IMR-90 (cell line): ENCODE measurements around the gene OR6S1. TPM values are rescaled to one million over a fixed set of nuclear protein-coding genes. Genes with fewer than 3 reads are reported as not detected.

Source experiments
- ATAC-seq: fragments of 200-7000 bp; cut with Tn5 transposase; 2 replicates; pipeline ENCODE4 v1.9.1; 2020; ENCODE audit warnings: low read depth, mild to moderate bottlenecking, moderate library complexity
- BruUV-seq: library from RNA; stranded (reverse); fragments of 400-500 nt; replicated peaks from 2 replicates; lab custom pipeline; 2021; lab: Mats Ljungman, UMichigan
- CTCF ChIA-PET: fragments of 300-600 bp; formaldehyde crosslinking; extraction: SDS; loops from one replicate; lab custom pipeline; 2021; ENCODE audit warnings: antibody characterized with exemption; lab: Yijun Ruan, JAX
- POLR2A ChIA-PET: fragments of 300-600 bp; sonication (Branson Sonifier 250); formaldehyde crosslinking; loops from one replicate; lab custom pipeline; 2022; ENCODE audit warnings: antibody characterized with exemption; ENCODE audit not compliant: unreplicated experiment; lab: Charles Lee
- DNase-seq: peaks from one replicate; pipeline ENCODE4 v3.0.0; 2013
- H2AFZ ChIP-seq: replicated peaks from 2 replicates; pipeline ENCODE3; 2013; ENCODE audit warnings: low read length, mild to moderate bottlenecking; ENCODE audit not compliant: poor library complexity
- H2AK5ac ChIP-seq: 2 replicates; pipeline ENCODE4 v1.6.1; 2013; ENCODE audit warnings: low read depth, low read length, inconsistent platforms
- H2AK9ac ChIP-seq: replicated peaks from 2 replicates; pipeline ENCODE3; 2013; ENCODE audit warnings: mild to moderate bottlenecking, low read depth, low read length, moderate library complexity; ENCODE audit not compliant: poor library complexity
- H2BK120ac ChIP-seq: 2 replicates; pipeline ENCODE4 v1.6.1; 2013; ENCODE audit warnings: low read depth, low read length, inconsistent platforms
- H2BK15ac ChIP-seq: 3 replicates; pipeline ENCODE4 v1.6.1; 2013; ENCODE audit warnings: low read depth, low read length, inconsistent platforms
- H2BK20ac ChIP-seq: 2 replicates; pipeline ENCODE4 v1.6.1; 2013; ENCODE audit warnings: low read depth, mild to moderate bottlenecking, inconsistent platforms, low read length, moderate library complexity
- H2BK5ac ChIP-seq: 2 replicates; pipeline ENCODE4 v1.6.1; 2013; ENCODE audit warnings: mild to moderate bottlenecking, low read depth, low read length, inconsistent platforms; ENCODE audit not compliant: poor library complexity, severe bottlenecking
- H3K14ac ChIP-seq: replicated peaks from 2 replicates; pipeline ENCODE4 v1.6.1; 2013; ENCODE audit warnings: low read depth, low read length, inconsistent platforms
- H3K18ac ChIP-seq: 2 replicates; pipeline ENCODE4 v1.6.1; 2013; ENCODE audit warnings: low read depth, low read length, control low read depth
- H3K23ac ChIP-seq: 2 replicates; pipeline ENCODE4 v1.6.1; 2013; ENCODE audit warnings: low read depth, low read length, inconsistent platforms
- H3K27ac ChIP-seq: 2 replicates; pipeline ENCODE4 v1.5.1; 2013; ENCODE audit warnings: mild to moderate bottlenecking, control low read depth, low read length; ENCODE audit not compliant: insufficient read depth
- H3K27me3 ChIP-seq: 2 replicates; pipeline ENCODE4 v1.6.1; 2013; ENCODE audit warnings: low read length; ENCODE audit not compliant: control insufficient read depth, insufficient read depth
- H3K36me3 ChIP-seq: 2 replicates; pipeline ENCODE4 v1.6.1; 2013; ENCODE audit warnings: low read length, mixed read lengths; ENCODE audit not compliant: control insufficient read depth, insufficient read depth
- H3K4ac ChIP-seq: 2 replicates; pipeline ENCODE4 v1.6.1; 2013; ENCODE audit warnings: low read depth, low read length, inconsistent platforms
- H3K4me1 ChIP-seq: 2 replicates; pipeline ENCODE4 v1.6.1; 2013; ENCODE audit warnings: low read length, mixed read lengths; ENCODE audit not compliant: control insufficient read depth, insufficient read depth
- H3K4me2 ChIP-seq: 2 replicates; pipeline ENCODE4 v1.6.1; 2013; ENCODE audit warnings: low read depth, mild to moderate bottlenecking, control low read depth, low read length, moderate library complexity
- H3K4me3 ChIP-seq: 2 replicates; pipeline ENCODE4 v1.5.1; 2013; ENCODE audit warnings: low read depth, mild to moderate bottlenecking, control low read depth, low read length, moderate library complexity; ENCODE audit not compliant: insufficient read depth
- H3K56ac ChIP-seq: 2 replicates; pipeline ENCODE4 v1.6.1; 2013; ENCODE audit warnings: low read length, inconsistent platforms; ENCODE audit not compliant: insufficient read depth; ENCODE audit errors: extremely low read depth
- H3K79me1 ChIP-seq, 2 experiments: 2 replicates each; pipeline ENCODE4 v1.6.1; 2013; ENCODE audit warnings: low read length in 2 of 2, inconsistent platforms in 1 of 2, low read depth in 1 of 2
- H3K9ac ChIP-seq: 2 replicates; pipeline ENCODE4 v1.6.1; 2013; ENCODE audit warnings: low read depth, low read length, control low read depth
- H3K9me1 ChIP-seq: 2 replicates; pipeline ENCODE4 v1.6.1; 2013; ENCODE audit warnings: low read length, inconsistent platforms; ENCODE audit not compliant: insufficient read depth
- H3K9me3 ChIP-seq: 2 replicates; pipeline ENCODE4 v1.6.1; 2013; ENCODE audit warnings: low read length; ENCODE audit not compliant: control insufficient read depth, insufficient read depth
- H4K20me1 ChIP-seq: 2 replicates; pipeline ENCODE4 v1.6.1; 2013; ENCODE audit warnings: low read length, inconsistent platforms; ENCODE audit not compliant: insufficient read depth
- H4K5ac ChIP-seq: 2 replicates; pipeline ENCODE4 v1.6.1; 2013; ENCODE audit warnings: mild to moderate bottlenecking, low read depth, low read length, control low read depth
- H4K8ac ChIP-seq, 2 experiments: 2 replicates each; pipeline ENCODE4 v1.6.1; 2013; ENCODE audit warnings: low read depth in 2 of 2, low read length in 2 of 2, control low read depth in 1 of 2, inconsistent platforms in 1 of 2
- H4K91ac ChIP-seq: 2 replicates; pipeline ENCODE4 v1.6.1; 2013; ENCODE audit warnings: low read depth, low read length, inconsistent platforms; ENCODE audit not compliant: insufficient read depth
- BHLHE40 ChIP-seq: fragments of 150-350 bp; IDR thresholded peaks from 2 replicates; pipeline ENCODE4 v1.6.1; 2016; ENCODE audit warnings: mild to moderate bottlenecking, low read depth, low read length
- CEBPB ChIP-seq: IDR thresholded peaks from 2 replicates; pipeline ENCODE4 v1.6.1; 2012; ENCODE audit warnings: low read depth, low read length, improper control_type of control experiment
- CHD1 ChIP-seq: IDR thresholded peaks from 2 replicates; pipeline ENCODE4 v1.6.1; 2012; ENCODE audit warnings: low read depth, low read length, improper control_type of control experiment
- CTCF ChIP-seq: conservative IDR thresholded peaks from 2 replicates; pipeline ENCODE4 v1.5.1; 2012; ENCODE audit warnings: mild to moderate bottlenecking, low read depth, low read length, improper control_type of control experiment
- ELK1 ChIP-seq: fragments of 150-350 bp; IDR thresholded peaks from 2 replicates; pipeline ENCODE4 v1.6.1; 2016; ENCODE audit warnings: low read depth, mild to moderate bottlenecking, low read length, moderate library complexity, borderline replicate concordance
- FOS ChIP-seq: fragments of 150-350 bp; IDR thresholded peaks from 2 replicates; pipeline ENCODE4 v1.6.1; 2016; ENCODE audit warnings: low read depth, low read length
- MAFK ChIP-seq: IDR thresholded peaks from 2 replicates; pipeline ENCODE4 v1.6.1; 2012; ENCODE audit warnings: low read depth, low read length, improper control_type of control experiment
- MAZ ChIP-seq: IDR thresholded peaks from 2 replicates; pipeline ENCODE4 v1.6.1; 2012; ENCODE audit warnings: low read depth, mild to moderate bottlenecking, low read length, improper control_type of control experiment, moderate library complexity, borderline replicate concordance
- MXI1 ChIP-seq: IDR thresholded peaks from 2 replicates; pipeline ENCODE4 v1.6.1; 2012; ENCODE audit warnings: low read depth, mild to moderate bottlenecking, low read length, moderate library complexity, borderline replicate concordance
- NFE2L2 ChIP-seq: fragments of 150-350 bp; IDR thresholded peaks from 2 replicates; pipeline ENCODE4 v1.6.1; 2016; ENCODE audit warnings: low read depth, mild to moderate bottlenecking, low read length
- POLR2A ChIP-seq: IDR thresholded peaks from 2 replicates; pipeline ENCODE4 v1.6.1; 2012; ENCODE audit warnings: mild to moderate bottlenecking, low read depth, low read length
- RAD21 ChIP-seq: IDR thresholded peaks from 2 replicates; pipeline ENCODE4 v1.6.1; 2012; ENCODE audit warnings: low read length, improper control_type of control experiment
- RCOR1 ChIP-seq: IDR thresholded peaks from 2 replicates; pipeline ENCODE4 v1.6.1; 2012; ENCODE audit warnings: mild to moderate bottlenecking, low read length, improper control_type of control experiment; ENCODE audit not compliant: insufficient replicate concordance
- RFX5 ChIP-seq: IDR thresholded peaks from 2 replicates; pipeline ENCODE4 v1.8.0; 2012; ENCODE audit warnings: low read depth, mild to moderate bottlenecking, low read length, moderate library complexity
- SMC3 ChIP-seq: fragments of 150-350 bp; IDR thresholded peaks from 2 replicates; pipeline ENCODE4 v1.6.1; 2016; ENCODE audit warnings: low read depth, mild to moderate bottlenecking, antibody characterized with exemption, low read length, moderate library complexity
- USF2 ChIP-seq: fragments of 150-350 bp; IDR thresholded peaks from 2 replicates; pipeline ENCODE4 v1.6.1; 2017; ENCODE audit warnings: mild to moderate bottlenecking, antibody characterized with exemption, low read length, low read depth
- WGBS, 2 experiments: methylation state at CpG; one replicate each; pipeline versions ENCODE4 v1.1.5 to v1.1.7; 2013; ENCODE audit warnings: missing lambda C conversion rate in 2 of 2; ENCODE audit not compliant: insufficient read length in 1 of 2; ENCODE audit errors: extremely low coverage in 2 of 2; 5-methylcytosine and 5-hydroxymethylcytosine counted together
- dilution Hi-C: fragments of 300-500 bp; cut with HindIII; formaldehyde crosslinking; loops from one replicate; pipeline ENCODE4 v1.14.3; 2018; ENCODE audit warnings: low sequenced_read_pairs; ENCODE audit not compliant: unreplicated experiment
- in situ Hi-C: fragments of 300-500 bp; cut with MboI; formaldehyde crosslinking; loops from 3 replicates; pipeline ENCODE4 v1.14.3; 2019; ENCODE audit warnings: low sequenced_read_pairs, inconsistent platforms, mixed read lengths
- intact Hi-C: fragments of 100-400 bp; cut with micrococcal nuclease; formaldehyde crosslinking; loops from 2 replicates; pipeline ENCODE4 v1.10.0; 2022
- polyA plus RNA-seq, 3 experiments: library from polyadenylated mRNA; depleted of rRNA; stranded (reverse); fragments of >200 nt; gene quantifications; 2 replicates each; pipeline ENCODE4 v1.2.3, GENCODE V29; 2012; ENCODE audit warnings: low replicate concordance in 1 of 3
- total RNA-seq: library from RNA; depleted of rRNA; stranded (reverse); fragments of >200 nt; gene quantifications from 2 replicates; pipeline ENCODE4 v1.2.3, GENCODE V29; 2012

Gene OR6S1
- total and polyA plus RNA-seq, 2 of the 4 experiments (the other 2 are of a cell fraction), result not detected

GRCh38 chr14:20658246-20658645 is 16.8 kb upstream of the OR6S1 start:
- intact Hi-C loops, result no loop called here
- no peaks in the 10 kb centered on the region for H3K79me1 ChIP-seq
- no peak overlapping the region for H3K9ac ChIP-seq
- no peak overlapping the region for H2BK20ac ChIP-seq
- H4K8ac ChIP-seq, result no peak overlapping the region
- TF ChIP-seq RAD21, result no peak
- no peak for TF ChIP-seq FOS
- TF ChIP-seq ELK1, result no peak
- TF ChIP-seq CEBPB, result no peak
- TF ChIP-seq NFE2L2, result no peak
- no peak for TF ChIP-seq POLR2A
- TF ChIP-seq RFX5, result no peak
- no peak for TF ChIP-seq RCOR1
- no peak for TF ChIP-seq MXI1
- TF ChIP-seq USF2, result no peak
- TF ChIP-seq MAZ, result no peak
- no peak for TF ChIP-seq BHLHE40
- TF ChIP-seq CTCF, result no peak
- TF ChIP-seq MAFK, result no peak
- TF ChIP-seq SMC3, result no peak
- TF ChIP-seq CHD1, result no peak
- no peak overlapping the region for H3K4me3 ChIP-seq
- H2AFZ ChIP-seq, result no peak overlapping the region
- no peak overlapping the region for H2AK5ac ChIP-seq
- no peaks in the 10 kb centered on the region for H3K4me1 ChIP-seq
- no peak overlapping the region for H3K18ac ChIP-seq
- H2BK120ac ChIP-seq, result no peak overlapping the region
- ChIA-PET POLR2A (no interaction called here), CTCF (no interaction called here)
- no CpG with 5 or more reads among the region's 3 CpGs for WGBS, 2 experiments
- no peak overlapping the region for H4K5ac ChIP-seq
- in situ Hi-C loops, result no loop called here
- H2BK15ac ChIP-seq, result no peak overlapping the region
- no peak overlapping the region for H3K27ac ChIP-seq
- H3K4ac ChIP-seq, result no peak overlapping the region
- H4K91ac ChIP-seq, result no peak overlapping the region
- H4K20me1 ChIP-seq, result no peaks in the 10 kb centered on the region
- H3K36me3 ChIP-seq, result no peaks in the 10 kb centered on the region
- H3K9me1 ChIP-seq, result no peaks in the 10 kb centered on the region
- H2AK9ac ChIP-seq, result no peak overlapping the region
- no peak overlapping the region for H2BK5ac ChIP-seq
- no peaks in the 10 kb centered on the region; the same call in 1 of the 2 replicates for H3K9me3 ChIP-seq
- no peak overlapping the region for H3K14ac ChIP-seq
- no peak for DNase-seq
- BruUV-seq, result no TSS peak
- no peak for ATAC-seq
- dilution Hi-C loops, result loop anchor here (25.0 kb wide), 1 partner anchor 121 kb away; no protein-coding TSS in a partner anchor
- H3K23ac ChIP-seq, result no peak overlapping the region
- peaks cover 25% of the 10 kb centered on the region for H3K27me3 ChIP-seq
- H3K56ac ChIP-seq, result no peak overlapping the region
- no peak overlapping the region for H3K4me2 ChIP-seq
